Neural progenitor cell (in vitro differentiated cells): ENCODE measurements around the gene PUDP. TPM values are rescaled to one million over a fixed set of nuclear protein-coding genes. Genes with fewer than 3 reads are reported as not detected.

ENCODE experiments used
- DNase-seq: peaks from one replicate; pipeline ENCODE4 v3.0.0-alpha.2; 2016; ENCODE audit warnings: low spot score
- H2AFZ ChIP-seq: fragments of 200-600 bp; sonication (generic); replicated peaks from 2 replicates; pipeline ENCODE4 v1.6.1; 2016; ENCODE audit warnings: antibody characterized with exemption
- H3F3A ChIP-seq: fragments of 200-600 bp; sonication (generic); 2 replicates; pipeline ENCODE4 v1.6.1; 2016; ENCODE audit warnings: antibody characterized with exemption, low read depth
- H3K27ac ChIP-seq: fragments of 200-600 bp; sonication (generic); 2 replicates; pipeline ENCODE4 v1.5.1; 2016; ENCODE audit warnings: mild to moderate bottlenecking
- H3K27me3 ChIP-seq: fragments of 200-600 bp; sonication (generic); 2 replicates; pipeline ENCODE4 v1.6.1; 2016; ENCODE audit warnings: mild to moderate bottlenecking, moderate library complexity
- H3K36me3 ChIP-seq: fragments of 200-600 bp; sonication (generic); 2 replicates; pipeline ENCODE4 v1.5.1; 2016
- H3K4me1 ChIP-seq: fragments of 200-600 bp; sonication (generic); 2 replicates; pipeline ENCODE4 v1.6.1; 2016; ENCODE audit warnings: mixed run types
- H3K4me2 ChIP-seq: fragments of 200-600 bp; sonication (generic); 2 replicates; pipeline ENCODE4 v1.6.1; 2016
- H3K4me3 ChIP-seq: fragments of 200-600 bp; sonication (generic); 2 replicates; pipeline ENCODE4 v1.5.1; 2016
- H3K79me2 ChIP-seq: fragments of 200-600 bp; sonication (generic); 2 replicates; pipeline ENCODE4 v1.6.1; 2016; ENCODE audit warnings: low read depth
- H3K9ac ChIP-seq: fragments of 200-600 bp; sonication (generic); 2 replicates; pipeline ENCODE4 v1.6.1; 2016
- H3K9me3 ChIP-seq: fragments of 200-600 bp; sonication (generic); 2 replicates; pipeline ENCODE4 v1.5.1; 2016; ENCODE audit warnings: low read depth
- H4K20me1 ChIP-seq: fragments of 200-600 bp; sonication (generic); 2 replicates; pipeline ENCODE4 v1.6.1; 2016; ENCODE audit warnings: low read depth
- H3K27ac Mint-ChIP-seq: 3 replicates; pipeline ENCODE4 v1.8.0; 2021; ENCODE audit warnings: mixed read lengths
- H3K27me3 Mint-ChIP-seq: 2 replicates; pipeline ENCODE4 v1.8.0; 2022; ENCODE audit warnings: low read depth, mild to moderate bottlenecking, inconsistent platforms, moderate library complexity, mixed read lengths; ENCODE audit not compliant: insufficient read depth
- H3K36me3 Mint-ChIP-seq: 3 replicates; pipeline ENCODE4 v1.8.0; 2021; ENCODE audit warnings: mixed read lengths
- H3K4me1 Mint-ChIP-seq: 3 replicates; pipeline ENCODE4 v1.8.0; 2021; ENCODE audit warnings: mixed read lengths
- H3K4me3 Mint-ChIP-seq: 3 replicates; pipeline ENCODE4 v1.8.0; 2021; ENCODE audit warnings: mild to moderate bottlenecking, moderate library complexity, mixed read lengths
- H3K9me3 Mint-ChIP-seq: 3 replicates; pipeline ENCODE4 v1.8.0; 2020; ENCODE audit warnings: mixed read lengths
- EZH2 ChIP-seq: fragments of 200-600 bp; sonication (generic); IDR thresholded peaks from 2 replicates; pipeline ENCODE4 v1.6.1; 2017; ENCODE audit warnings: antibody characterized with exemption, mild to moderate bottlenecking, moderate library complexity
- EZH2phosphoT487 ChIP-seq: fragments of 200-600 bp; sonication (generic); IDR thresholded peaks from 2 replicates; pipeline ENCODE4 v1.6.1; 2017; ENCODE audit warnings: antibody characterized with exemption
- total RNA-seq: library from RNA; depleted of rRNA; stranded (reverse); fragments of >200 nt; gene quantifications from 2 replicates; pipeline ENCODE4 v1.2.3, GENCODE V29; 2015; ENCODE audit warnings: low replicate concordance
- TF ChIP-seq, protein P1 (sequence below): fragments of 200-600 bp; sonication (generic); IDR thresholded peaks from 2 replicates; pipeline ENCODE4 v1.5.1; 2017; ENCODE audit warnings: antibody characterized with exemption, mild to moderate bottlenecking

The PUDP gene
- total RNA-seq, 1 donor from 2014 or later, result 29.1 TPM

- H3K9me3 Mint-ChIP-seq, result no peaks in the 10 kb centered on the region
- no peaks in the 10 kb centered on the region for H4K20me1 ChIP-seq
- H3K9me3 ChIP-seq, result no peaks in the 10 kb centered on the region
- H2AFZ ChIP-seq, result no peak overlapping the region
- no peaks in the 10 kb centered on the region for H3K27me3 ChIP-seq
- no peak overlapping the region for H3K9ac ChIP-seq
- H3K4me3 Mint-ChIP-seq, result no peak overlapping the region
- H3K4me3 ChIP-seq, result no peak overlapping the region
- no peaks in the 10 kb centered on the region for H3F3A ChIP-seq
- H3K79me2 ChIP-seq, result no peaks in the 10 kb centered on the region
- H3K4me2 ChIP-seq, result no peak overlapping the region
- H3K27ac ChIP-seq, result no peak overlapping the region
- H3K4me1 Mint-ChIP-seq, result peaks cover 31% of the 10 kb centered on the region
- no peaks in the 10 kb centered on the region for H3K36me3 Mint-ChIP-seq
- H3K4me1 ChIP-seq, result peaks cover 4% of the 10 kb centered on the region
- no peak overlapping the region for H3K27ac Mint-ChIP-seq
- TF ChIP-seq, protein P1, sequence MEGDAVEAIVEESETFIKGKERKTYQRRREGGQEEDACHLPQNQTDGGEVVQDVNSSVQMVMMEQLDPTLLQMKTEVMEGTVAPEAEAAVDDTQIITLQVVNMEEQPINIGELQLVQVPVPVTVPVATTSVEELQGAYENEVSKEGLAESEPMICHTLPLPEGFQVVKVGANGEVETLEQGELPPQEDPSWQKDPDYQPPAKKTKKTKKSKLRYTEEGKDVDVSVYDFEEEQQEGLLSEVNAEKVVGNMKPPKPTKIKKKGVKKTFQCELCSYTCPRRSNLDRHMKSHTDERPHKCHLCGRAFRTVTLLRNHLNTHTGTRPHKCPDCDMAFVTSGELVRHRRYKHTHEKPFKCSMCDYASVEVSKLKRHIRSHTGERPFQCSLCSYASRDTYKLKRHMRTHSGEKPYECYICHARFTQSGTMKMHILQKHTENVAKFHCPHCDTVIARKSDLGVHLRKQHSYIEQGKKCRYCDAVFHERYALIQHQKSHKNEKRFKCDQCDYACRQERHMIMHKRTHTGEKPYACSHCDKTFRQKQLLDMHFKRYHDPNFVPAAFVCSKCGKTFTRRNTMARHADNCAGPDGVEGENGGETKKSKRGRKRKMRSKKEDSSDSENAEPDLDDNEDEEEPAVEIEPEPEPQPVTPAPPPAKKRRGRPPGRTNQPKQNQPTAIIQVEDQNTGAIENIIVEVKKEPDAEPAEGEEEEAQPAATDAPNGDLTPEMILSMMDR, result no peak
- TF ChIP-seq EZH2phosphoT487 (no peak), EZH2 (no peak)
- peaks cover 10% of the 10 kb centered on the region for H3K27me3 Mint-ChIP-seq
- no peaks in the 10 kb centered on the region for H3K36me3 ChIP-seq
- no peak for DNase-seq
Observed at GRCh38 chrX:7153231-7153630, 5.3 kb upstream of the PUDP start.

DNA sequence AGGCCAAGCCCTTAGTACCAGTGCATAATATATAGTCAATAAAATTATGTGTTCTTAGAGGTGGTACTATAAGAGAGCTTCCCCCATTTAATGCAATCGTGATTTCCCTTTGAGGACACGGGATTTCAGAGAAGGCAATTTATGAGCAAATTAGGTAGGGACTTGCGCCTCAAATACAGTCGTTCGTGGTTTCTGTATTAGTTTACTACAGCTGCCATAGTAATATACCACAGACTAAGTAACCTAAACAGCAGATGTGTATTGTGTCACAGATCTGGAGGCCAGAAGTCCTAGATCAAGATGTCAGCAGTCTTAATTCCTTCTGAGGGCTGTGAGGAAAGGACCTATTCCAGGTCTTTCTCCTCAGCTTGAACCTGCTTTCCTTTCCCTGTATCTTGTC, 1.5 kb upstream of the PUDP start:
- no peaks in the 10 kb centered on the region for H3K27me3 ChIP-seq
- Mint-ChIP-seq H3K36me3 (peaks cover 1% of the 10 kb centered on the region), H3K27me3 (peaks cover 8% of the 10 kb centered on the region), H3K9me3 (no peaks in the 10 kb centered on the region), H3K27ac (no peak overlapping the region), H3K4me1 (peaks cover 23% of the 10 kb centered on the region), H3K4me3 (no peak overlapping the region)
- H3K4me2 ChIP-seq, result no peak overlapping the region
- no peaks in the 10 kb centered on the region for H3K9me3 ChIP-seq
- peaks cover 10% of the 10 kb centered on the region for H3K79me2 ChIP-seq
- no peaks in the 10 kb centered on the region for H4K20me1 ChIP-seq
- H2AFZ ChIP-seq, result no peak overlapping the region
- no peak for TF ChIP-seq EZH2
- TF ChIP-seq, protein P1, result no peak
- TF ChIP-seq EZH2phosphoT487, result no peak
- no peaks in the 10 kb centered on the region for H3K36me3 ChIP-seq
- peaks cover 7% of the 10 kb centered on the region for H3K4me1 ChIP-seq
- no peaks in the 10 kb centered on the region for H3F3A ChIP-seq
- H3K27ac ChIP-seq, result no peak overlapping the region
- DNase-seq, result no peak
- no peak overlapping the region for H3K9ac ChIP-seq
- no peak overlapping the region for H3K4me3 ChIP-seq

DNA sequence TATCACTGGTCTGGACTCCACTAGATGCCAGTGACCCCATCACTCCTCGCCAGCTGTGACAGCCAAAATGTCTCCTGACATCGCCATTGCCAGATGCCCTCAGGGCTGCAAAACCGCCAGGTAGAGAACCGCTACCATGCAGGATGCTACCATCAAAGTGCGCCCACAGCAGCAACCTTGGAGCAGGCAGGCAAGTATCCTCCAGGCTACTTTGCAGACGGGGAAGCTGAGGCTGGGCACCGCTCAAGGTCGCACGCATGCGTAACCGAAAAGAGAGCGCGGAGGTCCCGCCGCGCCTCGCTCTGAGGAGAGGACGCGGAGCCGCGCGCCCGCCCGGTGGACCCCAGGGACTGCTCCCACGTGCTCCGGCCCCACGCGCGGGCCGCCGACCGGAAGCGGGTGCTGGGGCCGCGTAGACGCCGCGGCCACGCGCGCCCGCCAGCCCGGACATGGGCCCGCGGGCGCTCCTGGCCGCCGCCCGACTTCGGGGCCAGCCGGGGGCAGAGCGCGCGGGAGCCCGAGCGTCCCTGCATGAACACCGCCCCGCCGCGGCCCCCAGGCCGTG, 458 bp downstream of the PUDP start, which contains the start of gene STS:
Gene STS, plus strand, starts transcription at position 300 of the 565 bp plus-strand sequence. CDS start 105,488 bp downstream, outside the sequence.
- Histone ChIP-seq H3K9me3 (no peaks in the 10 kb centered on the region), H3K27me3 (no peaks in the 10 kb centered on the region), H3K4me1 (peaks cover 3% of the 10 kb centered on the region), H3K4me2 (peak within 1 kb of the TSS; percentile 79), H4K20me1 (no peaks in the 10 kb centered on the region), H3K36me3 (no peaks in the 10 kb centered on the region), H3K4me3 (peak within 1 kb of the TSS; percentile 55), H3K9ac (peak within 1 kb of the TSS; percentile 10), H3F3A (no peaks in the 10 kb centered on the region), H3K79me2 (peaks cover 13% of the 10 kb centered on the region), H3K27ac (peak within 1 kb of the TSS; percentile 77), H2AFZ (peak within 1 kb of the TSS; percentile 68)
- Mint-ChIP-seq H3K36me3 (peaks cover 12% of the 10 kb centered on the region), H3K27me3 (peaks cover 6% of the 10 kb centered on the region), H3K4me3 (peak within 1 kb of the TSS; percentile 93), H3K9me3 (no peaks in the 10 kb centered on the region), H3K27ac (peak within 1 kb of the TSS; percentile 93), H3K4me1 (peaks cover 14% of the 10 kb centered on the region)
- no peak for TF ChIP-seq EZH2phosphoT487
- no peak for TF ChIP-seq EZH2
- TF ChIP-seq, protein P1, result no peak
- DNase-seq, result peak; percentile 63
